Measurements from ENCODE around the gene TESK2. TPM values are rescaled to one million over a fixed set of nuclear protein-coding genes. Genes with fewer than 3 reads are reported as not detected.

The TESK2 gene
- total and polyA plus RNA-seq, 2 of the 13 experiments (the other 11 are each of a cell fraction or from before 2014, with no cell fraction given), result 5.5 to 9.6 TPM

GRCh38 chr1:45412899-45413298 lies 78.1 kb downstream of the TESK2 start (continued):
- TF ChIP-seq ZNF142 (CRISPR knock-in tag; IDR thresholded peaks at IDR 0.05), result no peak
- no peak for TF ChIP-seq NR2F2 (IDR thresholded peaks at IDR 0.05; ENCODE audit: borderline replicate concordance, low read depth)

- no TSS peak for BruUV-seq (replicated peaks)
- TF ChIP-seq CSRNP1 (CRISPR knock-in tag; IDR thresholded peaks at IDR 0.05) (no peak), ZNF326 (CRISPR knock-in tag; IDR thresholded peaks at IDR 0.05; ENCODE audit: borderline replicate concordance) (no peak)
- no peak overlapping the region for H3K4me3 ChIP-seq (replicated peaks in 1 of 3; ENCODE audit: insufficient read depth in 1 of 3, low read depth in 2 of 3, low read length in 3 of 3)
- no peaks in the 10 kb centered on the region for H3K9me3 ChIP-seq (ENCODE audit: low read length)
- no peaks in the 10 kb centered on the region for H4K20me1 ChIP-seq (ENCODE audit: insufficient read depth, low read length)
- no peaks in the 10 kb centered on the region for H3K27me3 ChIP-seq (ENCODE audit: control insufficient read depth in 1 of 2, insufficient read depth in 2 of 2, low read length in 2 of 2)
- H3K4me1 ChIP-seq (ENCODE audit: insufficient read depth, low read length), result peaks cover 21% of the 10 kb centered on the region
- no peak overlapping the region for H3K9ac ChIP-seq (ENCODE audit: insufficient read depth, low read depth, low read length)
- H3K4me2 ChIP-seq (ENCODE audit: low read depth, low read length), result no peak overlapping the region
- no peak for FAIRE-seq
- ATAC-seq, result peak; percentile 41; the same call in 1 of the 3 replicates
- H3K27ac ChIP-seq (ENCODE audit: extremely low read length, insufficient read depth, low read length), result no peak overlapping the region
- WGBS (ENCODE audit: low lambda C conversion rate), result 85% methylated on average over 3 of the region's 3 CpGs
- H3K79me2 ChIP-seq (ENCODE audit: insufficient read depth, low read length), result no peaks in the 10 kb centered on the region
- no peaks in the 10 kb centered on the region for H3K36me3 ChIP-seq (replicated peaks in 1 of 2; ENCODE audit: control insufficient read depth in 1 of 2, insufficient read depth in 2 of 2, low read length in 2 of 2)
- ChIA-PET CTCF (ENCODE audit: low intra/inter-chr PET ratio, low total read pairs) (no interaction called here), POLR2A (no interaction called here)
- in situ Hi-C loops (cut with HindIII; ENCODE audit: extremely low pct_ligation_motif_present, low pct_unique_long_range_greater_than_20kb) (no loop called here), intact Hi-C loops (cut with micrococcal nuclease; ENCODE audit: unreplicated experiment) (no loop called here)
- no peak overlapping the region for H2AFZ ChIP-seq (ENCODE audit: low read length)
- DNase-seq (ENCODE audit: low spot score), result peak; percentile 7
Observed at GRCh38 chr1:45411510-45411899, 79.5 kb downstream of the TESK2 start.
